GM12891 (cell line): ENCODE results near the gene RHBDD1.

ENCODE experiments used
- DNase-seq: peaks from one replicate; pipeline ENCODE4 v3.0.0; 2011; ENCODE audit warnings: low spot score; ENCODE audit not compliant: insufficient read length
- FAIRE-seq: peaks from 2 replicates; lab custom pipeline; 2011; peaks lifted over from hg19 to GRCh38; lab: Jason Lieb, UNC
- PAX5 ChIP-seq: IDR thresholded peaks from 2 replicates; pipeline ENCODE4 v1.6.1; 2011; ENCODE audit warnings: low read length, moderate library complexity, mild to moderate bottlenecking; ENCODE audit not compliant: insufficient read depth, severe bottlenecking
- POLR2A ChIP-seq: IDR thresholded peaks from 2 replicates; pipeline ENCODE4 v1.6.1; 2011; ENCODE audit warnings: low read depth, low read length, control low read depth
- POLR2AphosphoS5 ChIP-seq: IDR thresholded peaks from 2 replicates; pipeline ENCODE4 v1.6.1; 2011; ENCODE audit warnings: low read depth, low read length, control low read depth
- POU2F2 ChIP-seq: IDR thresholded peaks from 2 replicates; pipeline ENCODE4 v1.6.1; 2011; ENCODE audit warnings: low read depth, mild to moderate bottlenecking, control low read depth, low read length, moderate library complexity
- SPI1 ChIP-seq: IDR thresholded peaks from 2 replicates; pipeline ENCODE4 v1.6.1; 2011; ENCODE audit warnings: low read depth, low read length, control low read depth
- TAF1 ChIP-seq: IDR thresholded peaks from 2 replicates; pipeline ENCODE4 v1.6.1; 2011; ENCODE audit warnings: low read depth, low read length, control low read depth

Gene RHBDD1

GRCh38 chr2:226909126-226909525 lies 73.3 kb downstream of the RHBDD1 start:
- peak; percentile 66 for FAIRE-seq
- TF ChIP-seq POU2F2, result no peak
- DNase-seq, result no peak

DNA sequence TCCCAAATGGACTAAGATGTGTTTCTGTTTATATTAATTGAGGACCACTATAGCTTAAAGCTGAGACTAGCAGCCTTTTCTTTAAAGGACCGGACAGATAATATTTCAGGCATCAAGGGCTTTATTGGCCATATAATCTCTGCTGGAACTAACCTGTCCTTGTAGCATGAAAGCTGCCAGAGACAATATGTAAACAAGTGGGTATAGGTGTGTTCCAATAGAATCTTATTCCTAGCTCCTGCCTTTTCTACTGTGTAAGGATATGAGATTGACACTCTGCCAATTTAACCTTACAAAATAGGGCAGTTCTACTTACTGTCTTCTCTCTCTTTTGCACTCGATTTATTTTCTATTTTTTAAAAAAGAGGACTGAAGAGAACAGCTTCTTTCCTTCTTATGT lies 74.0 kb downstream of the RHBDD1 start:
- TF ChIP-seq TAF1 (no peak), SPI1 (no peak), POU2F2 (no peak), PAX5 (no peak), POLR2A (no peak), POLR2AphosphoS5 (no peak)
- no peak for FAIRE-seq
- DNase-seq, result no peak

DNA sequence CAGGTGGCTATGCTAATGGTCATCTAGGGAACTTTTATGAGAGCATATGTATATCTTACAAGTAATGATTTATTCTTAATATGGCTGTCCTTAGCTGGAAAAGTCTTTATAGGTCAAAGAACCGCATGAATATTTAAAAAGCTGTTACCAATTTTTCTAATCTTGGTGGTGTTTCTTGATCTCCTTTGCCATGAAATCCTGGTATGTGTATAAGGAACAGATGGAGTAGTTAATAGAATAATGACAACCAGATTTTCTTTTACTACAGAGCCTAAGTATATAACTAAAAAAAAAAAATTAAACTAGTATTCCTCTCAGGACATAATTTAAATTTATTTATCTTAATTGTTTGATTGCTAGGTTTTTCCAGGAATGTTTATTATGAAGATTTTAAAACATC lies 74.5 kb downstream of the RHBDD1 start:
- FAIRE-seq (no peak), DNase-seq (no peak)
- TF ChIP-seq SPI1 (no peak), POLR2AphosphoS5 (no peak), POU2F2 (no peak), POLR2A (no peak), PAX5 (no peak), TAF1 (no peak)

DNA sequence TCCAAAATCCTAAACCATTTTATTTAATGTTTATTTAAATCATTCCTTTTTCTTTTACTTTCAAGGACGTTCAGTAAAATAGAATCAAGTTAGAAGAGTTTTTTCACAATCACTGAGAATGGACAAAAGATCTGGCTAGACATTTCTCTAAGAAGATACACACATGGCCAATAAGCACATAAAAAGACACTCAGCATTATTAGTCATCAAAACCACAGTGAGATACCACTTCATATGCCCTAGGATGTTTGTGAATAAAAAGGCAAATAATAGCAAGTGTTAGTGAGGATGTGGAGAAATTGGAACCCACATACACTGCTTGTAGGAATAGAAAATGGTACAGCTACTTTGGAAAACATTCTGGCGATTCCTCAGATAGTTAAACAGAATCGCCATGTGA lies 76.1 kb downstream of the RHBDD1 start:
- FAIRE-seq (no peak), DNase-seq (no peak)
- no peak for TF ChIP-seq POLR2A
- TF ChIP-seq TAF1, result no peak
- no peak for TF ChIP-seq PAX5
- no peak for TF ChIP-seq SPI1
- TF ChIP-seq POLR2AphosphoS5, result no peak
- no peak for TF ChIP-seq POU2F2

GRCh38 chr2:226913641-226914040 lies 77.8 kb downstream of the RHBDD1 start:
- FAIRE-seq, result no peak

GRCh38 chr2:226915846-226916360 lies 80.0 kb downstream of the RHBDD1 start:
- TF ChIP-seq POU2F2 (no peak), POLR2AphosphoS5 (no peak), TAF1 (no peak), SPI1 (no peak), POLR2A (no peak)
- no peak for DNase-seq
- FAIRE-seq, result peak; percentile 75

More at GRCh38 chr2:226913641-226914040, 77.8 kb downstream of the RHBDD1 start:
- no peak for TF ChIP-seq POU2F2
- TF ChIP-seq PAX5, result no peak
- no peak for TF ChIP-seq POLR2AphosphoS5
- TF ChIP-seq POLR2A, result no peak
- TF ChIP-seq SPI1, result no peak
- no peak for TF ChIP-seq TAF1
- DNase-seq, result no peak

- FAIRE-seq (no peak), DNase-seq (no peak)
- TF ChIP-seq PAX5 (no peak), POLR2A (no peak), POLR2AphosphoS5 (no peak), SPI1 (no peak), TAF1 (no peak), POU2F2 (no peak)
Observed at GRCh38 chr2:226916669-226917068, 80.8 kb downstream of the RHBDD1 start.

- TF ChIP-seq POU2F2 (no peak), PAX5 (no peak), SPI1 (no peak)
- no peak for DNase-seq
- no peak for FAIRE-seq
Observed at GRCh38 chr2:226932443-226932842, 96.6 kb downstream of the RHBDD1 start.

DNA sequence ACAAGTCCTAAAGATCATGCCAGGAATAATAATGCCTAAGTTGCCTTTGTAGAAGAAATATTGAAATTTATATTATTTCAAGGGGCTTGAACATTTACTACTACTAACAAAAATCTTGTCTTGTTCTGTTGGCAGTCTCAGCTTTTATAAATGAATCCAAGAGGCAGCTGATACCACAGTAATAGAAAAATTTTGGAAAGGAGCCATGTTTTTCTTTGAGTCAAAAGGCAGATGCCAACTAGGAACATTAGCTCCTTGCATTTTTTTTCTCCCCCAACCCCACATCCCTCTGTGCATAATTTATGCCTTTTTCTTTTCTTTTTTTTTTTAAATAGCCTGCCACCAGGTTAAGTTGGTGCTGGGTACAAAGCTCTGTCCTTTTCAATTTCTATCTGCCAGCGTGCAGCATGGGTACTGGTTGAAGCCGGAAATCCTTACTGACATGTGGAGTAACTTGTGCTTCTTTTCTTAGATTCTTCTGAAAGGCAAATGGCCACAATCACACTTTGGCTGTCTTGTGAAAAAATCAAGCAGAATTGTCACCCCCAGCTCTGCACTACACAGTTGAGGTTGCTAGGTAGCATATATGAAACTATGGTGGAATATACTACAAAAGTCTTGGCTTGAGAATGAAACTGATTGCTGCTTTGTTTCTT lies 98.8 kb downstream of the RHBDD1 start:
- FAIRE-seq, result no peak
- TF ChIP-seq PAX5 (no peak), POLR2AphosphoS5 (no peak), TAF1 (no peak), POU2F2 (no peak), SPI1 (no peak)
- DNase-seq, result no peak

- FAIRE-seq (peak; percentile 85), DNase-seq (no peak)
- TF ChIP-seq PAX5 (no peak), TAF1 (no peak), POLR2AphosphoS5 (no peak), SPI1 (peak; percentile 78)
Observed at GRCh38 chr2:226943862-226944620, 108.2 kb downstream of the RHBDD1 start.
